ENCODE data around the gene IGFBP2.
A peak's percentile ranks its signal among the peaks of the same experiment; 100 is the strongest.

Gene IGFBP2

GRCh38 chr2:216661639-216662375, 28.6 kb downstream of the IGFBP2 start:
- DNase-seq (ENCODE audit: low read depth): peak; percentile 14

GRCh38 chr2:216663106-216663505, 29.9 kb downstream of the IGFBP2 start:
- DNase-seq (ENCODE audit: low read depth): no peak
- H3K4me3 ChIP-seq (ENCODE audit: low read depth, low read length): no peak overlapping the region
- no peak for TF ChIP-seq CTCF (IDR thresholded peaks at IDR 0.05; ENCODE audit: insufficient read depth, low read depth, low read length, missing control alignments)

More at GRCh38 chr2:216661639-216662375, 28.6 kb downstream of the IGFBP2 start:
- H3K4me3 ChIP-seq (ENCODE audit: low read depth, low read length): no peak overlapping the region
- peak; percentile 22 for TF ChIP-seq CTCF (IDR thresholded peaks at IDR 0.05; ENCODE audit: insufficient read depth, low read depth, low read length, missing control alignments)

GRCh38 chr2:216663846-216664245, 30.6 kb downstream of the IGFBP2 start:
- H3K4me3 ChIP-seq (ENCODE audit: low read depth, low read length): no peak overlapping the region
- TF ChIP-seq CTCF (IDR thresholded peaks at IDR 0.05; ENCODE audit: insufficient read depth, low read depth, low read length, missing control alignments): no peak
- no peak for DNase-seq (ENCODE audit: low read depth)

GRCh38 chr2:216664593-216665034, 31.4 kb downstream of the IGFBP2 start:
- DNase-seq (ENCODE audit: low read depth): no peak
- H3K4me3 ChIP-seq (ENCODE audit: low read depth, low read length): no peak overlapping the region
- TF ChIP-seq CTCF (IDR thresholded peaks at IDR 0.05; ENCODE audit: insufficient read depth, low read depth, low read length, missing control alignments): no peak

GRCh38 chr2:216665242-216665641, 32.0 kb downstream of the IGFBP2 start:
- no peak for DNase-seq (ENCODE audit: low read depth)
- H3K4me3 ChIP-seq (ENCODE audit: low read depth, low read length): no peak overlapping the region
- no peak for TF ChIP-seq CTCF (IDR thresholded peaks at IDR 0.05; ENCODE audit: insufficient read depth, low read depth, low read length, missing control alignments)

DNA sequence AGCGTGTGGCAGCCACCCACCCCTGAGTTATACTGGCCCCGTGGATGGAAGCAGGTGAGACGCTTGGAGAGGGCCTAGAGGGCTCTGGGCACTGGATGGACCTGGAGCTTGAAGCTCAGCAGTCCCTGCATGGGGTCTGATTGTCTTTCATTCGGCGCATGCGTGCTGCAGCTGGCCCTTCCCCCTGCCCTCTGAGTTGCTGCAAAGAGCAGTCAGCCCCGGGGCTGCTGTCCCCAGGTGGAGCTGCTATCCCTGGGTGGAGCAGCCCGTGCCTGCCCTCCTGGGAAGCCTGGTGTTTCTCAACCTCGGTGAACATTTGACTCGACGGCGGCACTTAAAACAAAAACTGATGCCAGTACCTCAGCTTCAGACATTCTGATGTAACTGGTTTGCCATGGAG, 32.5 kb downstream of the IGFBP2 start:
- no peak overlapping the region for H3K4me3 ChIP-seq (ENCODE audit: low read depth, low read length)
- no peak for DNase-seq (ENCODE audit: low read depth)
- no peak for TF ChIP-seq CTCF (IDR thresholded peaks at IDR 0.05; ENCODE audit: insufficient read depth, low read depth, low read length, missing control alignments)
